HEK293T (cell line): ENCODE data around the gene TVP23A.

Source experiments
- CTCF ChIA-PET: fragments of 350-600 bp; formaldehyde crosslinking; extraction: SDS; loops from one replicate; lab custom pipeline; 2021; ENCODE audit warnings: antibody characterized with exemption, inconsistent platforms; lab: Yijun Ruan, JAX
- POLR2A ChIA-PET: fragments of 350-600 bp; formaldehyde crosslinking; extraction: SDS; loops from one replicate; lab custom pipeline; 2020; ENCODE audit warnings: antibody characterized with exemption, inconsistent platforms; lab: Yijun Ruan, JAX
- DNase-seq: peaks from one replicate; pipeline ENCODE4 v3.0.0; 2012; ENCODE audit warnings: mixed read lengths; ENCODE audit errors: extremely low spot score
- ARNT ChIP-seq: fragments of 450-650 bp; IDR thresholded peaks from 2 replicates; pipeline ENCODE4 v1.6.1; 2017; ENCODE audit warnings: mild to moderate bottlenecking
- BHLHE40 ChIP-seq: fragments of 450-650 bp; IDR thresholded peaks from 2 replicates; pipeline ENCODE4 v1.6.1; 2016; ENCODE audit warnings: mild to moderate bottlenecking, moderate library complexity, borderline replicate concordance
- CTBP1 ChIP-seq: fragments of 450-650 bp; IDR thresholded peaks from 2 replicates; pipeline ENCODE4 v1.6.1; 2016; ENCODE audit warnings: borderline replicate concordance
- ELF4 ChIP-seq: fragments of 450-650 bp; IDR thresholded peaks from 2 replicates; pipeline ENCODE4 v1.6.1; 2017; ENCODE audit warnings: antibody characterized with exemption
- FOXA1 ChIP-seq: fragments of 450-650 bp; IDR thresholded peaks from 2 replicates; pipeline ENCODE4 v1.6.1; 2016; ENCODE audit warnings: mild to moderate bottlenecking
- FOXK2 ChIP-seq: fragments of 450-650 bp; IDR thresholded peaks from 2 replicates; pipeline ENCODE4 v1.6.1; 2016; ENCODE audit warnings: mild to moderate bottlenecking
- FOXM1 ChIP-seq: fragments of 450-650 bp; IDR thresholded peaks from 2 replicates; pipeline ENCODE4 v1.6.1; 2017; ENCODE audit warnings: mild to moderate bottlenecking, borderline replicate concordance
- HDGF ChIP-seq: fragments of 450-650 bp; IDR thresholded peaks from 2 replicates; pipeline ENCODE4 v1.6.1; 2017; ENCODE audit warnings: antibody characterized with exemption, borderline replicate concordance
- L3MBTL2 ChIP-seq: fragments of 450-650 bp; conservative IDR thresholded peaks from 2 replicates; pipeline ENCODE4 v1.6.1; 2016; ENCODE audit warnings: mild to moderate bottlenecking
- LEF1 ChIP-seq: fragments of 450-650 bp; IDR thresholded peaks from 2 replicates; pipeline ENCODE4 v1.6.1; 2017; ENCODE audit warnings: mild to moderate bottlenecking, borderline replicate concordance
- NFRKB ChIP-seq: fragments of 450-650 bp; IDR thresholded peaks from 2 replicates; pipeline ENCODE4 v1.6.1; 2016; ENCODE audit warnings: mild to moderate bottlenecking, moderate library complexity
- SP1 ChIP-seq: fragments of 450-650 bp; IDR thresholded peaks from 2 replicates; pipeline ENCODE4 v1.6.1; 2017
- SUZ12 ChIP-seq: fragments of 450-650 bp; IDR thresholded peaks from 2 replicates; pipeline ENCODE4 v1.6.1; 2016; ENCODE audit warnings: mild to moderate bottlenecking
- TARDBP ChIP-seq: fragments of 450-650 bp; IDR thresholded peaks from 2 replicates; pipeline ENCODE4 v1.6.1; 2016
- ZNF384 ChIP-seq: fragments of 450-650 bp; IDR thresholded peaks from 2 replicates; pipeline ENCODE4 v1.6.1; 2016
- TF ChIP-seq, protein P1 (sequence below): fragments of 450-650 bp; IDR thresholded peaks from 2 replicates; pipeline ENCODE4 v1.6.1; 2016

Gene TVP23A

DNA sequence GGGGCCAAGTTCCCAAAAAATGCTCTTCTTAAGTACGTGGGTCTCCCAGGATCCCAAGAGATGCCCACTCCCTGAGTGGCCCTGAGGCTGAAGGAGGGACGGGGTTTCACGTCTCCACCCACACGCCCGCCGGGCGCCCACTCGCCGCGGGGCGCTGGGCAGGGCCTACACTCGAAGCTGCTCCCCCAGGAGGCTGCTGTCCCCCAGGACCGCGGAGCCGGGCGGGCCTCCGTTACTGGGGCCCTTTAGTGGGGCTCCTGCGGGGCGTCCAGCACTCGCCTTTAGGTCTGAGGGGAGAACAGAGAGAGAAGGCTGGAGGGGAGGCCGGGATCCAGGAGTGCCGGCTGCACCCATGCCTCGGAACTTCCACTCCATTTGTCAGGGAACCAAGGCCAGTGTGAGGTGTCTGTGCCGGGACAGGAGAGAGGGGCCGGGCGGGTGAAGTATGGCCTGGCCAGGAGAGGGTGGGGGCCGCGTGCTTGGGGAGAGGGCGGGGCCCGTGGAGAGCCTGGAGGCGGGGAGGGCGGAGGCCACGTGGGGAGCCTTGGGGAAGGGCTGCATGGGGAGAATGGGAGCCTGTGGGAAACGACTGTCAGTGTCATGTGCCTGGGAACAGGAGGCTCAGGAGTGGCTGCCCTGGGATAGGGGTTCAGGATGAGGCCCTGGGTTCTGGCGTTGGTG is 56.1 kb downstream of the TVP23A start:
- CTCF ChIA-PET, result no interaction called here
- TF ChIP-seq LEF1, result no peak
- POLR2A ChIA-PET, result no interaction called here
- DNase-seq, result no peak

DNA sequence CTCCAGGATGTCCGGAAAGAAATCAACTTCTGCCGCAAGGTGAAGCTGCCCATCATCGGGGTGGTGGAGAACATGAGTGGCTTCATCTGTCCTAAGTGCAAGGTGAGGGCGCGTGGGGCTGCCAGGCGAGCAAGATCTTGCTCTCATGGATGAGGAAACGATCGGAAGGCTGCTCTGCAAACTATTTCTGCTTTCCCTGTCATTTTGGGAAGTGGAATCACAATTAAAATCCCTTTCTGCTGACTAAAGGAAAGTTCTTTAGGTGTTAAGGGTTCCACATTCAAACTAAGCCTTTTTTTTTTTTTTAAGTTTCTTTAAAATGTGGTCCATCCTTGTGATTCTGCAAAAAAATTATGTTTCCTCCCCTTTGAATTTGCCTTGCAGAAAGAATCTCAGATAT is 57.2 kb downstream of the TVP23A start:
- DNase-seq, result no peak
- TF ChIP-seq HDGF (no peak), SUZ12 (no peak), ZNF384 (no peak), ARNT (no peak), CTBP1 (no peak), TARDBP (no peak), L3MBTL2 (no peak), ELF4 (no peak), LEF1 (no peak), FOXK2 (no peak), SP1 (no peak), NFRKB (no peak), BHLHE40 (no peak)
- TF ChIP-seq, protein P1, sequence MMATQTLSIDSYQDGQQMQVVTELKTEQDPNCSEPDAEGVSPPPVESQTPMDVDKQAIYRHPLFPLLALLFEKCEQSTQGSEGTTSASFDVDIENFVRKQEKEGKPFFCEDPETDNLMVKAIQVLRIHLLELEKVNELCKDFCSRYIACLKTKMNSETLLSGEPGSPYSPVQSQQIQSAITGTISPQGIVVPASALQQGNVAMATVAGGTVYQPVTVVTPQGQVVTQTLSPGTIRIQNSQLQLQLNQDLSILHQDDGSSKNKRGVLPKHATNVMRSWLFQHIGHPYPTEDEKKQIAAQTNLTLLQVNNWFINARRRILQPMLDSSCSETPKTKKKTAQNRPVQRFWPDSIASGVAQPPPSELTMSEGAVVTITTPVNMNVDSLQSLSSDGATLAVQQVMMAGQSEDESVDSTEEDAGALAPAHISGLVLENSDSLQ, result no peak
- CTCF ChIA-PET, result no interaction called here
- POLR2A ChIA-PET, result no interaction called here

DNA sequence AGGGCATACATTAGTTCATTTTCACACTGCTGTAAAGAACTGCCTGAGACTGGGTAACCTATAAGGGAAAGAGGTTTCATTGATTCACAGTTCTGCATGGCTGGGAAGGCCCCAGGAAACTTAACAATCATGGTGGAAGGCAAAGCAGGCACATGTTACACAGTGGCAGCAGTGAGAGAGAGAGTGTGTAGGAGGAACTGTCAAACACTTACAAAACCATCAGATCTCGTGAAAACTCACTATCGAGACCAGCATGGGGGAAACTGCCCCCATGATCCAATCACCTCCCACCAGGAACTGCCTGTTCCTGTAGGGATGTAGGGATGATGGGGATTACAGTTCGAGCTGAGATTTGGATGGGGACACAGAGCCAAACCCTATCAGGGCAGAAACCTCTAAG is 57.7 kb downstream of the TVP23A start:
- no peak for DNase-seq
- no peak for TF ChIP-seq NFRKB
- no peak for TF ChIP-seq SP1
- TF ChIP-seq LEF1, result no peak
- no peak for TF ChIP-seq ZNF384
- no peak for TF ChIP-seq SUZ12
- TF ChIP-seq TARDBP, result no peak
- TF ChIP-seq ELF4, result no peak
- no peak for TF ChIP-seq FOXM1
- TF ChIP-seq FOXK2, result no peak
- TF ChIP-seq, protein P1, result no peak
- no peak for TF ChIP-seq FOXA1
- TF ChIP-seq L3MBTL2, result no peak
- TF ChIP-seq HDGF, result no peak
- no peak for TF ChIP-seq CTBP1
- TF ChIP-seq ARNT, result no peak
- no peak for TF ChIP-seq BHLHE40
- ChIA-PET POLR2A (interaction anchor here (0.9 kb wide), 1 partner anchor 17 kb away, joined by 3 read pairs; the partner anchor contains the start of gene NUBP1), CTCF (no interaction called here)

DNA sequence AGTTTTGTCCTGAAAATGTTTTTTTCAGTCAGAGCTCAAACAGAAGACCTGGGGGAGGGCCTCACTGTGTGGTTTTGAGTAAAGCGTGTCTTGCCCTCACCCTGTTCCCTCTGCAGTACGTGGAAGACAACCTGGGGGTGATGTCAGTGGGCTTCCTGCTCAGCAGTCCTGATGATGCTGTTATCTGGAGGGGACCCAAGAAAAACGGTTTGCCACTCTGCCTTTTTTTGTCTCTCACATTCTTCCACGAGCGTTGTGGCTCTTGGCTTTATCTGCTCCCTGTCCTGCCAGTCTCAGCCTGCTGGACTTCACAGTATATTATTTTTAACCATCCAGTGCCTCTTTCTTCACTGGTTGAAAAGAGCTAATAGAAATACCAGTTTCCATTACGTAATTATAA is 62.0 kb downstream of the TVP23A start:
- DNase-seq, result no peak
- TF ChIP-seq NFRKB, result no peak
- no peak for TF ChIP-seq CTBP1
- no peak for TF ChIP-seq ELF4
- TF ChIP-seq L3MBTL2, result no peak
- TF ChIP-seq FOXK2, result no peak
- TF ChIP-seq ARNT, result no peak
- TF ChIP-seq ZNF384, result no peak
- TF ChIP-seq BHLHE40, result no peak
- ChIA-PET CTCF (no interaction called here), POLR2A (no interaction called here)

DNA sequence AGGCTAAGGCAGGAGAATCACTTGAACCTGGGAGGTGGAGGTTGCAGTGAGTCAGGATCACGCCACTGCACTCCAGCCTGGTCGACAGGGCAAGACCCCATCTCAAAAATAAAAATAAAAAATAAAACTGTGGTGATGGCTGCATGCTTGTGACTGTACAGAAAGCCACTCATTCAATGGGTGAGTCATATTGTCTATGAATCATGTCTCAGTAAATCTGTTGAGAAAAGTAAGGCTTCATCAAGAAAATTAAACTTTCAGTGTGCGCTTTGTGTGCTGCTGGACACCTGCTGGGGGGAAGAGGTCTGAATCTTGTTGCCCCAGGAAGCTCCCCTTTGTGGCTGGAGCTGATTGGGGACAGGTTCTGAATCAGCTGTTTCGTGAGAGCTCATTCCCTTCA is 63.7 kb downstream of the TVP23A start:
- TF ChIP-seq LEF1 (no peak), TARDBP (no peak), SP1 (no peak), FOXK2 (no peak), NFRKB (no peak), CTBP1 (no peak), ELF4 (no peak), FOXA1 (no peak), HDGF (no peak), SUZ12 (no peak), ZNF384 (no peak), ARNT (no peak), L3MBTL2 (no peak), FOXM1 (no peak), BHLHE40 (no peak)
- TF ChIP-seq, protein P1, result no peak
- CTCF ChIA-PET, result interaction anchor here (0.9 kb wide), 1 partner anchor 164 kb away, joined by 3 read pairs; no protein-coding TSS in a partner anchor
- POLR2A ChIA-PET, result interaction anchor here (1.0 to 1.3 kb wide), 2 partner anchors 11 to 24 kb away, joined by 4 read pairs; partner anchors contain the start of gene NUBP1
- DNase-seq, result no peak

DNA sequence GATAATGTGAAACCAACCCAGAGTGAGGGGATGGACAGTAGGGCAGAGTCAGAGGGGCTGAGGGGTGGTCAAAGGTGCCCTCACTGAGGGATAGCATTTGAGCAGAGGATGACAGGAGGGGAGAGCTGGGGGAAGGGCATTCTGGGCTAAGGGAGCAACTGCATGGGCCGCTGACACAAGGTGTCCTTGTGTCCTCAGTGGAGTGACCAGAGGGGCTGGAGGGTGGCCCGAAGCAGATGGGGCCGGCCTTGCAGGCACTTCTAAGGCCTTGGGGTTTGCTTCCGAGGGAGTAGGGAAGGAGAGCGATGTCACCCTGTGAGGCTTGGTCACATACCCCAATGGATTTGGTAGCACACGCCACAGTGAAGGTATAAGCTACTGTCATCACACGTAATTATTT is 64.9 kb downstream of the TVP23A start:
- ChIA-PET POLR2A (interaction anchor here (1.7 kb wide), 1 partner anchor 9 kb away, joined by 5 read pairs; no protein-coding TSS in a partner anchor), CTCF (no interaction called here)
- no peak for DNase-seq
- TF ChIP-seq L3MBTL2, result no peak
- no peak for TF ChIP-seq ELF4
- no peak for TF ChIP-seq LEF1
- TF ChIP-seq FOXK2, result no peak
- no peak for TF ChIP-seq TARDBP
- no peak for TF ChIP-seq ZNF384
- no peak for TF ChIP-seq SP1
- no peak for TF ChIP-seq FOXM1
- no peak for TF ChIP-seq NFRKB
- no peak for TF ChIP-seq CTBP1
- TF ChIP-seq FOXA1, result no peak
- no peak for TF ChIP-seq BHLHE40
- TF ChIP-seq, protein P1, result no peak
- TF ChIP-seq SUZ12, result no peak
- no peak for TF ChIP-seq HDGF
- TF ChIP-seq ARNT, result no peak
